GM06990 (cell line): ENCODE results near the gene SLC6A20.

Experiments
- DNase-seq: peaks from one replicate; pipeline ENCODE4 v3.0.0-alpha.2; 2011; ENCODE audit not compliant: insufficient read length; ENCODE audit errors: extremely low read depth
- H3K27me3 ChIP-seq: replicated peaks from 2 replicates; pipeline ENCODE4 v1.6.0; 2011; ENCODE audit warnings: low read length; ENCODE audit not compliant: control insufficient read depth, insufficient read depth
- H3K36me3 ChIP-seq: 2 replicates; pipeline ENCODE4 v1.5.1; 2011; ENCODE audit warnings: low read length; ENCODE audit not compliant: control insufficient read depth, insufficient read depth
- H3K4me3 ChIP-seq: replicated peaks from 2 replicates; pipeline ENCODE4 v1.5.1; 2011; ENCODE audit warnings: low read depth, mild to moderate bottlenecking, control low read depth, low read length
- TF ChIP-seq, protein P1 (sequence below): IDR thresholded peaks from 2 replicates; pipeline ENCODE4 v1.5.1; 2011; ENCODE audit warnings: low read length, control low read depth, mild to moderate bottlenecking, inconsistent platforms; ENCODE audit not compliant: insufficient read depth, poor library complexity, severe bottlenecking

Gene SLC6A20

GRCh38 chr3:45746165-45746776, 50.1 kb downstream of the SLC6A20 start:
- TF ChIP-seq, protein P1, sequence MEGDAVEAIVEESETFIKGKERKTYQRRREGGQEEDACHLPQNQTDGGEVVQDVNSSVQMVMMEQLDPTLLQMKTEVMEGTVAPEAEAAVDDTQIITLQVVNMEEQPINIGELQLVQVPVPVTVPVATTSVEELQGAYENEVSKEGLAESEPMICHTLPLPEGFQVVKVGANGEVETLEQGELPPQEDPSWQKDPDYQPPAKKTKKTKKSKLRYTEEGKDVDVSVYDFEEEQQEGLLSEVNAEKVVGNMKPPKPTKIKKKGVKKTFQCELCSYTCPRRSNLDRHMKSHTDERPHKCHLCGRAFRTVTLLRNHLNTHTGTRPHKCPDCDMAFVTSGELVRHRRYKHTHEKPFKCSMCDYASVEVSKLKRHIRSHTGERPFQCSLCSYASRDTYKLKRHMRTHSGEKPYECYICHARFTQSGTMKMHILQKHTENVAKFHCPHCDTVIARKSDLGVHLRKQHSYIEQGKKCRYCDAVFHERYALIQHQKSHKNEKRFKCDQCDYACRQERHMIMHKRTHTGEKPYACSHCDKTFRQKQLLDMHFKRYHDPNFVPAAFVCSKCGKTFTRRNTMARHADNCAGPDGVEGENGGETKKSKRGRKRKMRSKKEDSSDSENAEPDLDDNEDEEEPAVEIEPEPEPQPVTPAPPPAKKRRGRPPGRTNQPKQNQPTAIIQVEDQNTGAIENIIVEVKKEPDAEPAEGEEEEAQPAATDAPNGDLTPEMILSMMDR, result no peak
- Histone ChIP-seq H3K27me3 (no peaks in the 10 kb centered on the region), H3K36me3 (peaks cover 8% of the 10 kb centered on the region), H3K4me3 (no peak overlapping the region)
- DNase-seq, result no peak

DNA sequence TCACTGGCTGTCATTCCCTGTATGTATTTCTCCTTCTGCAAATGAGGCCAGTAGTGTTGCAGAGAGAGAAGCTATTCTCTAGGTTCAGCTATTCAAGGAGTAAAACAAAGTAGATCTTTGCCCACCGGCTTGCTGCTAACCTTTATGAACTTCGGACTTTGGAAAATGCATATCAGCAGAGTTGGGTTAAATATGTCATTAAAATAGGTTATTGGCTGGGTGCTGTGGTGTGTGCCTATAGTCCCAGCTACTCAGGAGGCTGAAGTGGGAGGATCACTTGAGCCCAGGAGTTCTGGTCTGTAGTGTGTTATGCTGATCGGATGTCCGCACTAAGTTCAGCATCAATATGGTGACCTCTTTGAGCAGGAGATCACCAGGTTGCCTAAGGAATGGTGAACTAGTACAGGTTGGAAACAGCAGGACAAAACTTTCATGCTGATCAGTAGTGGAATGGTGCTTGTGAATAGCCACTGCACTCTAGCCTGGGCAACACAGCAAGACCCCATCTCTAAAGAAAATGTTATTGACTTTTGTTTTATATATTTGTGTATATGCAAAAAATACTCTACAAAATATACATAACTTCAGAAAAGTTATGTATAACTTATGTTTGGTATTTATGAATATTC, 53.8 kb downstream of the SLC6A20 start:
- no peak for DNase-seq
- Histone ChIP-seq H3K36me3 (peaks cover 14% of the 10 kb centered on the region), H3K4me3 (no peak overlapping the region), H3K27me3 (no peaks in the 10 kb centered on the region)
- TF ChIP-seq, protein P1, result no peak

GRCh38 chr3:45741742-45742460, 54.4 kb downstream of the SLC6A20 start:
- Histone ChIP-seq H3K27me3 (no peaks in the 10 kb centered on the region), H3K36me3 (peaks cover 16% of the 10 kb centered on the region), H3K4me3 (no peak overlapping the region)
- DNase-seq, result no peak
- TF ChIP-seq, protein P1, result no peak

GRCh38 chr3:45741247-45741646, 55.1 kb downstream of the SLC6A20 start:
- Histone ChIP-seq H3K27me3 (no peaks in the 10 kb centered on the region), H3K4me3 (no peak overlapping the region), H3K36me3 (peaks cover 19% of the 10 kb centered on the region)
- TF ChIP-seq, protein P1, result no peak
- no peak for DNase-seq

DNA sequence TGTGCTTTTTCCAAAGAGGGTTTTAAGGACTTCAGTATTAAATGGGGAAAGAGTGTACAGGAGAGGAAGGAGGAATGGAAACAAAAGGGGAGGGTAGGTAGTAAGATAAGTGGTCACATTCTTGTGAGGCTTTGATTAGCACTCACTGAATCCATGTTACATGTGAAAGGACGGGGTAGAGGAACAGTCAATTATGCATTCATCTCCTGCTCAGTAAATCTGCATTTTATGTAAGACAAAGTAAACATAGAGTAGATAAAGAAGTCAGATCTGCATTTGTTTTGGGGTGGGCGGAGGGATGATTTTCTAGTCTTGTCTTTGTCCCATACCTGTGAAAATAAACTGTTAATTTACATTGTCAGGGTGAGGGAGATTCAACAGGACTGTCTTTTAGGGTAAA, 56.3 kb downstream of the SLC6A20 start:
- TF ChIP-seq, protein P1, result no peak
- DNase-seq, result no peak
- peaks cover 13% of the 10 kb centered on the region for H3K36me3 ChIP-seq

More for the DNA sequence above, 56.3 kb downstream of the SLC6A20 start:
- no peak overlapping the region for H3K4me3 ChIP-seq
- H3K27me3 ChIP-seq, result no peaks in the 10 kb centered on the region
